ENCODE measurements around the gene CARD9.

CARD9 gene

GRCh38 chr9:136379891-136380290 is 6.4 kb upstream of the CARD9 start:
- DNase-seq = no peak

GRCh38 chr9:136379401-136379800 is 5.9 kb upstream of the CARD9 start:
- no peak for DNase-seq

GRCh38 chr9:136379003-136379287 is 5.5 kb upstream of the CARD9 start:
- no peak for DNase-seq

- DNase-seq = no peak
Measured at GRCh38 chr9:136378170-136379002, 4.9 kb upstream of the CARD9 start.

GRCh38 chr9:136377341-136378169 is 4.1 kb upstream of the CARD9 start:
- DNase-seq = no peak

GRCh38 chr9:136376457-136376856 is 3.0 kb upstream of the CARD9 start:
- no peak for DNase-seq

GRCh38 chr9:136375096-136375495 is 1.6 kb upstream of the CARD9 start:
- DNase-seq = no peak

- DNase-seq = no peak
Measured at GRCh38 chr9:136374183-136374575, 710 bp upstream of the CARD9 start.

- DNase-seq = no peak
Measured at GRCh38 chr9:136372561-136373299, 739 bp downstream of the CARD9 start.

GRCh38 chr9:136372006-136372405 is 1.5 kb downstream of the CARD9 start:
- DNase-seq = no peak

- DNase-seq = no peak
Measured at GRCh38 chr9:136371533-136371880, 2.0 kb downstream of the CARD9 start.

GRCh38 chr9:136370687-136371532 is 2.6 kb downstream of the CARD9 start:
- DNase-seq = no peak

GRCh38 chr9:136370037-136370436 is 3.4 kb downstream of the CARD9 start:
- no peak for DNase-seq

GRCh38 chr9:136368190-136368589 is 5.3 kb downstream of the CARD9 start:
- no peak for DNase-seq

GRCh38 chr9:136367296-136368145 is 5.9 kb downstream of the CARD9 start:
- no peak for DNase-seq

GRCh38 chr9:136366826-136367225 is 6.6 kb downstream of the CARD9 start:
- no peak for DNase-seq

GRCh38 chr9:136365775-136366222 is 7.7 kb downstream of the CARD9 start:
- DNase-seq = no peak

GRCh38 chr9:136364942-136365774 is 8.3 kb downstream of the CARD9 start:
- no peak for DNase-seq

GRCh38 chr9:136363949-136364748 is 9.3 kb downstream of the CARD9 start:
- DNase-seq = no peak

All from NCI-H748 treated with DMSO at 0.1 percent for 48 hours (cell line).